Pulmonary artery endothelial cell (primary cell): ENCODE measurements around the gene KIAA0232. TPM values are rescaled to one million over a fixed set of nuclear protein-coding genes. Genes with fewer than 3 reads are reported as not detected.
"Not testable (repeated sequence)": the region's sequence is repeated elsewhere in the genome, so short reads cannot be mapped to it uniquely, and the experiment has no call there.

ENCODE experiments used
- DNase-seq: peaks from one replicate; pipeline ENCODE4 v3.0.0-alpha.2; 2011; ENCODE audit warnings: low read depth, low spot score
- total RNA-seq: library from RNA; depleted of rRNA; stranded (reverse); fragments of >200 nt; gene quantifications from 2 replicates; pipeline ENCODE4 v1.2.3, GENCODE V29; 2014

Gene KIAA0232
- total RNA-seq, 1 donor from 2014 or later = 18.8 TPM

- DNase-seq = no peak
These were observed 20.7 kb downstream of the KIAA0232 start for GRCh38 chr4:6803246-6803645.

- no peak for DNase-seq
These were observed 21.7 kb downstream of the KIAA0232 start for GRCh38 chr4:6804082-6804752.

DNA sequence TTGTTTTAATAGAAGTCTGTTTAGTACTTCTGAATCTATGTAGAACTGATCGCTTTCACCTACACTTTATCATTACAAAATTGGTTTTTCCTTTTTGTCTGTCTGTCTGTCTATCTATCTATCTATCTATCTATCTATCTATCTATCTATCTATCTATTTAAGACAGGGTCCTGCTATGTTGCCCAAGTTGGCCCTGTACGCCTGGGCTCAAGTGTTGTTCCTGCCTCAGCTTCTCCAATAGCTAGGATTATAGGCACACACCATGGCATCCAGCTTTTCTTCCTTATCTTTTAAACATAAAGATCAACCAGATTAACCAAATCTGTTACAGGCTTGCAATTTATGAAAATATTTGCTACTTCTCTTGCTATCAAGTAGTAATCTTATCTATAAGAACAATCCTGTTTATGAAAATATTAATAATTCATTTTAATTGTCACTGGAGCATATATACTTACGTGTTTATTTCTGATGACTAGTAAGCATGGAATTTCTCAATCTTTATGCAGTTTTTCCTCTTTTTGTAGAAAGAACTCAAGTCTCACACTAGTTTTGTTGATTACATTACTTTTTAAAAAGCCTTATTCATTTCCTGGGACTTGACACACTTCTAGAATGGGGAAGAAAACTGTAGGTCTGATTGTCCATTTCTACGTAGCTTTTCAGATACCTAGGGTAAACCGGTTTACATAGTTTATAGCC is 24.5 kb downstream of the KIAA0232 start:
- no peak for DNase-seq

DNA sequence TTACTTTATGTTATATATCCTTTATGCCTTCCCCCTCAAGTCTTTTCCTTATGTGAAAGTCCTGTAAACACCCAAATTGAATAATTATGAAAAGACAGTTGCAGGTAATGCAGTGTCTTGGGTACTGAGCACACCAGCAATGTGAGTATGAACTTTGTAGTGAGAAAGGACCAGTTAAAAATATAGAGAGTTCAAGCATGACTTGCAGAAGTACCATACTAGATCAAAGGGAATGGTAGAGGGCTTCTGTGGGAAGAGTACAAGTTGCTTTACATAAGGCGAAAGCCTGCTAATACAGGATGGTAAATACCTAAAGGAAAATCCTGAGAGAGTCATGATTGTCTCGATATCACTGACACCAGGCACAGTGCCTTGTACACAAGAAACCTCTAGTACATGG is 25.7 kb downstream of the KIAA0232 start:
- no peak for DNase-seq

- DNase-seq = no peak
These were observed 28.6 kb downstream of the KIAA0232 start for GRCh38 chr4:6811165-6811564.

DNA sequence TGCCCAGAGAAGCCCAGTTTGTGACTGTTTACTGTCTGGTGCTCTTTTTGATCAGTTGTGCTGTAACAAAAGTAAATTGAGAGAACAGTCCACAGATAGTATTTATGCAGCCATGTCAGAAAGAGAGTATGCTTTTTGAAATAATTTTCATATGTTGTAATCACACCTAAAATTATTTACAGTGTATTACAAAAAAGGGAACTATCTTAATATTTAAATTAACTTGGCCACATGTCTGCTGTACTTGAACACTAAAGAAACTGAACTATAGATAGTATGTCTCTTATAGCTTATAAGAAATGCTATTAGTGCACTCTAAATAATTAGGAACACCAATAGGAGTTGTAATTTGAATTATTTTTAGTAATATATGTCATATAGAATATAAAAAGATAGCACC is 30.2 kb downstream of the KIAA0232 start:
- no peak for DNase-seq

GRCh38 chr4:6813725-6814124 is 31.2 kb downstream of the KIAA0232 start:
- no peak for DNase-seq

DNA sequence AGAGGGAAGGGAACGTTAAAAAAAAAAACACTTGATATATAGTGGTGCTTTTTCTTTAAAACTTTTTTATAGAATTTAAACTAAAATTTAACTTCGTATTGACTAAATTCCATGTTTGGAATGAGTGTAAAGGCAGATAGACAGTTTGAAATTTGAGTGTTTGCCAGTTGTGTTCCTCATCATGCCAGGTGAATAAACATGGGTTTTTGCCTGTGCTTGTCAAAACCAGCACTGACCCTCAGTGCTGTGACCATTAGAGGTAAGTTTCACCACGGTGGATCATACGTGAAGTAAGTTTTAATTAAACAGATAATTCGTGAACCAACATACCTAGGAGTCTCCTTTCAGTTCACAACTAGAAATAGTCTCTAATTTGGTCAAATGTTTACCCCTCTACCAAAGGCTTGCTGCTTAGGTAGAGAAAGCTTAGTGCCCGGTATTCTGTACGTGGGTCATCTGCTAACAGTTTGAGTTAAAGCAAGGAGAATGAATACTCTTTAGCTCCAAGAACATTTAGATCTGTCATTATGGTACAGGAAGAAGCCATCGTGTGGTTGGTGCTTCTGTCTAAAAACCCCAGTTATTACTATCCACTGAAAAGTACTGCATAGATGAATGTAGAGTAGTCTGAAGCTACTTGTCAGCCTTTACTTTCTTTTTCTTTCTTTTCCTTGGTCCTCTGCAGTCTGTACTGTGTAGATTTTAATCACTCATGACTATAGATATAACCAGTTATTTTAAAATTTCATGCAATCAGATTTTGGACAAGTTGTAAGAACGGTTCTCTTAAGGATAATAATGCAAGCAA is 32.7 kb downstream of the KIAA0232 start:
- DNase-seq = no peak

DNA sequence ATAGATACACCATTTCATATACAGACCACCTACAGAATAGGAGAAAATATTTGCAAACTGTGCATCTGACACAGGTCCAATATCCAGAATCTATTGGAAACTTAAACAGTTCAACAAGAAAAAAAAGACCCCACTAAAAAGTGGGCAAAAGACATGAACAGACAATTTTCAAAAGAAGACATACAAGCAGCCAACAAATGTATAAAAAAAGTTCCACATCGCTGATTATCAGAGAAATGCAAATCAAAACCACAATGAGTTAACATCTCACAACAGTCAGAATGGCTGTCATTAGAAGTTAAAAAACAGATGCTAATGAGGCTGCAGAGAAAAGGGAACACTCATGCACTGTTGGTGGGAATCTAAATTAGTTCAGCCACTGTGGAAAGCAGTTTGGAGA is 36.8 kb downstream of the KIAA0232 start:
- DNase-seq = no peak

- DNase-seq = no peak
These were observed 38.2 kb downstream of the KIAA0232 start for GRCh38 chr4:6820695-6821094.

- DNase-seq = no peak
These were observed 41.5 kb downstream of the KIAA0232 start for GRCh38 chr4:6824071-6824470.

- no peak for DNase-seq
These were observed 42.4 kb downstream of the KIAA0232 start for GRCh38 chr4:6824772-6825402.

DNA sequence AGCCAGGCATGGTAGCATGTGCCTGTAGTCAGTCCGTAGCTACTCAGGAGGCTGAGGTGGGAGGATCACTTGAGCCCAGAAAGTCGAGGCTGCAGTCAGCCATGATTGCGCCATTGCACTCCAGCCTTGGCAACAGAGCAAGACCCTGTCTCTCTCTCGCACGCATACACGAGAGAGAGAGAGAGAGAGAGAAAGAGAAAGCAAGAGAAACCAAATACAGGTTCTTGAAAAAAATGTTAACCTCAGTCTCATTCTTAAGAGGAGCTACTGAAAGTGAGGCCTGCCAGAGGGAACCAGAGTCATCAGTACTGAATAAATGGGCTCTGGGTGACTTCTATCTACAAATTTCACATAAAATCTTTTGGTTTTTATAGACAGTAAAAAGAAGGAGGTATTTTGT is 42.9 kb downstream of the KIAA0232 start:
- DNase-seq = no peak

DNA sequence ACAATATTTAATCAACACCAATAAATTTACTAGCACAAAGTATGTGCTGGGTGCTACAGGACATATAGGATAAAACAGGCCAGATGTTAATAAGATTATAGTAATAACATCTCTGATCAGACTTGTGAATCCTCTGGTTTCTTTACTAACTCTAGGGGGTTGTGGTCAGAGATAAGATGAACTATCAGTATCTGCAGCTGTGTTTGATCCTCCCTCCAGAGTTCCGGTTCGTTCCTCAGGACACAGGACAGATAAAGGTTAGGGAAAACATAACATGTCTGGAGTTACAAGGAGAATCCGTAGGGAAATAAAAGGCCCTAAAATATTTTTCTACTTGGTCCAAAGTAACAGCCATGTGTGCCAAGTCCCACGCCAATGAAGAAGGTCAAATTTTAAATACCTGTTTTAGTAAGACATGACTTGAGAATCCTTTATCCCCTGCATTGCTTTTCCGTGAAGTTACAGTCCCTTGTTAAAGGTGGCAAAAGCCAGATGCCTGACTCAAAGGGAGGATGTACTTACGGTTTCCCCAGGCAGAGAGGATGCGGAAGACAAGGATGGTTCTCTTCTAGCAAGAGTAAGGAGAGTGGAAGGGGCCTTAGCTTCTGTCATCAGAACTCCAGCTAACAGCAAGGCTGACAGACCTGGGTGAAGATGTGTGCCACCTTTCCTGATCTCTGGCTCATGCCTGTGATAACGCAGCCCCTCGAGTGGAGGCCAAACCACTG is 44.4 kb downstream of the KIAA0232 start:
- DNase-seq = no peak

GRCh38 chr4:6829086-6829485 is 46.6 kb downstream of the KIAA0232 start:
- no peak for DNase-seq

GRCh38 chr4:6834867-6835266 is 52.3 kb downstream of the KIAA0232 start:
- DNase-seq = no peak

- not testable (repeated sequence) for DNase-seq
These were observed 53.1 kb downstream of the KIAA0232 start for GRCh38 chr4:6835616-6836015.

GRCh38 chr4:6837106-6837505 is 54.6 kb downstream of the KIAA0232 start:
- DNase-seq = not testable (repeated sequence)

DNA sequence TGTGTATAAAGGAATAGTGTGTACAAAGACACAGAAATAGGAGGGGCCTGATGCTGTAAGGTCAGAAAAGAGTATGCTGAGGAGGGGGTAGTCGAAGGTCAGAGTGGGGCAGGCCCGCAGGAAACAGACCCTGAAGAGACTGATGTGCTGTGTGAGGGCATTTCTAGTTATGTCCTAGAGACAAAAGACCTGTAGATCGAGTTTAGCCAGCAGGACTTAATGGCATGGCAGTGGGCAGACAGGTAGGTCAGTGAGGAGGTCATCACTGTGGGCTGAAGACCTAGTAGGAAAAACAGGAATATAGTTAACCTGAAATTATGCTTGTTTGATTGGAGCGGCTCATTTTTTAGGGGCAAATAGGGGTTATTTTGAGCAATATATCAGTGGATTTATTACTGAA is 57.1 kb downstream of the KIAA0232 start:
- no peak for DNase-seq

- no peak for DNase-seq
These were observed 57.8 kb downstream of the KIAA0232 start for GRCh38 chr4:6840062-6840976.
